Fibroblast of mammary gland (primary cell): ENCODE data around the gene PRDM16.

Experiments used
- DNase-seq: peaks from one replicate; pipeline ENCODE4 v3.0.0-alpha.2; 2010; ENCODE audit warnings: low read depth
- H3K4me3 ChIP-seq: 2 replicates; pipeline ENCODE4 v1.5.1; 2011; ENCODE audit warnings: low read depth, mild to moderate bottlenecking, low read length, moderate library complexity; ENCODE audit not compliant: control insufficient read depth
- TF ChIP-seq, protein P1 (sequence below): conservative IDR thresholded peaks from 2 replicates; pipeline ENCODE4 v1.5.1; 2011; ENCODE audit warnings: low read depth, low read length, inconsistent platforms; ENCODE audit not compliant: control insufficient read depth, insufficient read depth

PRDM16 gene

DNA sequence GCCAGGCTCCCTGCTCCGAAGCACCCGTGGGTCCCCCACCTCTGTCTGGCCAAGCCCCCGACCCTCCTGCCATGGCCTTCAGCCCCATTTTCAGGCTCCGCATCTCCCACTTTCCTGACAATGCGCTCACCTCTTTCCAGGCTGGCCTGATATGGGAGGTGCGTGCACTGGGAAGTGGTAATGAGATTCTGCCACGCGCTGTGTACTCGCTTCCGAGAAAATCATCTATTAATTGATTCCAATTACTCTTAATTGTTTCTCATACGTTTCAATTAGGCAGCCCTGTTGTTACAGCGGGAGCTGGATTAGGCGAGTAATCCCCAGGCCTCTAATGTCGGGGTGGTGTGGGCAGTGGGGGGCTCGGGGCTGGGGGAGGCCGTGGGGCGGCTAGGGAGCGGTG lies 263.0 kb downstream of the PRDM16 start:
- H3K4me3 ChIP-seq, result no peak overlapping the region
- DNase-seq, result no peak
- TF ChIP-seq, protein P1, sequence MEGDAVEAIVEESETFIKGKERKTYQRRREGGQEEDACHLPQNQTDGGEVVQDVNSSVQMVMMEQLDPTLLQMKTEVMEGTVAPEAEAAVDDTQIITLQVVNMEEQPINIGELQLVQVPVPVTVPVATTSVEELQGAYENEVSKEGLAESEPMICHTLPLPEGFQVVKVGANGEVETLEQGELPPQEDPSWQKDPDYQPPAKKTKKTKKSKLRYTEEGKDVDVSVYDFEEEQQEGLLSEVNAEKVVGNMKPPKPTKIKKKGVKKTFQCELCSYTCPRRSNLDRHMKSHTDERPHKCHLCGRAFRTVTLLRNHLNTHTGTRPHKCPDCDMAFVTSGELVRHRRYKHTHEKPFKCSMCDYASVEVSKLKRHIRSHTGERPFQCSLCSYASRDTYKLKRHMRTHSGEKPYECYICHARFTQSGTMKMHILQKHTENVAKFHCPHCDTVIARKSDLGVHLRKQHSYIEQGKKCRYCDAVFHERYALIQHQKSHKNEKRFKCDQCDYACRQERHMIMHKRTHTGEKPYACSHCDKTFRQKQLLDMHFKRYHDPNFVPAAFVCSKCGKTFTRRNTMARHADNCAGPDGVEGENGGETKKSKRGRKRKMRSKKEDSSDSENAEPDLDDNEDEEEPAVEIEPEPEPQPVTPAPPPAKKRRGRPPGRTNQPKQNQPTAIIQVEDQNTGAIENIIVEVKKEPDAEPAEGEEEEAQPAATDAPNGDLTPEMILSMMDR, result no peak

GRCh38 chr1:3332662-3333061 lies 263.7 kb downstream of the PRDM16 start:
- no peak for DNase-seq
- TF ChIP-seq, protein P1, result no peak

DNA sequence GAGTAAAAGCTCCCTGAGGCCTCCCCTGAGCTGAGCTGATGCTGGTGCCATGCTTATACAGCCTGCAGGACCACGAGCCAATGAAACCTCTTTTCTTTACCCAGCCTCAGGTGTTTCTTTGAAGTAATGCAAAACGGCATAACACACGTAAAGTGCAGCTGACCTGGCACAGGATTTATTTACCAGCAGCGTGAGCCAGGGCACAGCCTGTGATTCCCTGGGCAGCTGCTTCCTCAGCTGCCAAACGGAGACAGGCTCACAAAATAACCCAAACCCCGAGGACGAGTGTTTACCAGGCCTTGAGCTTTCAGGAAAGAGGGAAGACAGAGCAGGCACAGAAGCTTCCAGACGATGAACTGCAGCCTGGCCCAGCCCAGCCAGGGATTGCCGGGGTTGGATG lies 264.9 kb downstream of the PRDM16 start:
- TF ChIP-seq, protein P1, result no peak
- no peak for DNase-seq
- no peak overlapping the region for H3K4me3 ChIP-seq

More at GRCh38 chr1:3332662-3333061, 263.7 kb downstream of the PRDM16 start:
- H3K4me3 ChIP-seq, result no peak overlapping the region

DNA sequence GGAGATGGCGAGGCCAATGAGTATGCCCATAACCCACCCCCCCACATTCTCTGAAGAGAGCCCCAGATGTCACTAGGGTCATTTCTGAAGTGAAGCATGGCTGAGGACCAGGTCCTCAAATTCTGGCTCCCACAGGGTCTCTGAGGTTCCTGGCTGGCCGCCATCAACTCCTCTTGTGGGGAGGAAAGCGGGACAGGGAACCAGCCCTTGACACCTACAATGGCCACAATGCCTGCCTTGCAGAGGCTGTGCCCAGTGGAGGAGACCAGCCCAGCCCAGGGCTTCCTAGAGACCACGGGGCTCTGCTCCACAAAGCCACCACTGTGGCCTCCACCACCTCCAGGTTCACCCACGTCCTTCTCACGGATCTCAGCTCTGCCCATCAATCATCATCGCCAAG lies 265.4 kb downstream of the PRDM16 start:
- TF ChIP-seq, protein P1, result no peak

DNA sequence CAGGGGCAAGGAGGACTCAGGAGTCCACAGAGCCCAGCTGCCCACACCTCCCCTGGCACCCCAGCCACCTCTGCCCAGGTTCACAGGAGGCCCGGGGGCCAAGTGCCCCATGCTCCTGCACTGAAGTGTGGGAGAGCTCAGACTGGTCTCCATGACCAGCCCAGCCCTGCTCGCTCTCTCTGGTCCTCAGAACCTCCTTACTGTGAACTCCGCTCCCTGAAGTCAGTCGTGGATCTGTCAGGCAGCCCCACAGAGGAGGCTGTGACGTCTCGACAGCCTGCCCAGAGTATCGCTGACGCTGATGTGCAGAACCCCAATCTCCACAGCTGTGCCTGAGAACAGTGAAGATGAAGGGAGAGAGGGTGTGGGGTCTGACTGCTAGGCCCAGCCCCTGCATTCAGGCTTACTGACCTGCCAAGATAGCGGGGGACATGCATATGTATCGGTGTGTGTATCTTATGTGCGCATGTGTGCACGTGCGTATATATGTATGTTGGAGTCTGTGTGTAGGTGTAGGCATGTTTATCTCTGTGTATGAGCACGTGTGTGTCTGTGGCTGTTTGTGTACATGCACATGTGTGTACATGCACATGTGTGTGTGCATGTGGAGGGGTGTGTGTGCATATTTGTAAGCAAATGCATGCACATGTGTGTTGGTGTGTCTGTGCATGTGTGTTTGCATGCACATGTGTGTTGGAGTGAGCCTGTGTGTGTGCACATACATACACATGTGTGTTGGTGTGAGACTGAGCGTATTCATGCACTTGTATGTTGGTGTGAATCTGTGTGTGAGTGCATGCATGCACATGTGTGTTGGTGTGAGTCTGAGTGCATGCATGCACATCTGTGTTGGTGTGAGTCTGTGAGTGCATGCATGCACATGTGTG lies 267.0 kb downstream of the PRDM16 start:
- no peak overlapping the region for H3K4me3 ChIP-seq
- no peak for DNase-seq
- TF ChIP-seq, protein P1, result no peak

More for the DNA sequence above, 265.4 kb downstream of the PRDM16 start:
- H3K4me3 ChIP-seq, result no peak overlapping the region
- no peak for DNase-seq

- no peak for DNase-seq
- TF ChIP-seq, protein P1, result no peak
These were observed 267.9 kb downstream of the PRDM16 start for GRCh38 chr1:3336641-3337630.

More at GRCh38 chr1:3336641-3337630, 267.9 kb downstream of the PRDM16 start:
- H3K4me3 ChIP-seq, result no peak overlapping the region
